Measurements from ENCODE around the gene GRAMD1B. TPM values are rescaled to one million over a fixed set of nuclear protein-coding genes. Genes with fewer than 3 reads are reported as not detected.

Gene GRAMD1B
- total RNA-seq, 1 donor from 2014 or later: 38.2 TPM

Small RNA genes within 50 kb of the gene (microRNA-seq; reads per million reads assigned to microRNA genes)
- gene MIR4493: not detected

Other genes starting within 250 kb of the GRAMD1B start
- 74.6 TPM for gene CLMP, start 235.0 kb upstream of the GRAMD1B start, total RNA-seq
- 1.2 TPM for gene SCN3B, start 224.4 kb downstream of the GRAMD1B start, total RNA-seq

Measured in sciatic nerve (tissue), 1 donor.